Osteocyte (in vitro differentiated cells): Measurements from ENCODE around the gene ARHGAP20. TPM values are rescaled to one million over a fixed set of nuclear protein-coding genes. Genes with fewer than 3 reads are reported as not detected.

Experiments
- DNase-seq: peaks from one replicate; pipeline ENCODE4 v3.0.0; 2021; ENCODE audit warnings: mixed read lengths; ENCODE audit not compliant: unreplicated experiment; ENCODE audit errors: extremely low spot score
- H3K27ac Mint-ChIP-seq: one replicate; pipeline ENCODE4 v1.8.0; 2021; ENCODE audit warnings: mild to moderate bottlenecking, mixed read lengths; ENCODE audit not compliant: unreplicated experiment
- H3K27me3 Mint-ChIP-seq: one replicate; pipeline ENCODE4 v1.8.0; 2021; ENCODE audit warnings: mixed read lengths; ENCODE audit not compliant: unreplicated experiment
- H3K36me3 Mint-ChIP-seq: one replicate; pipeline ENCODE4 v1.8.0; 2021; ENCODE audit warnings: mixed read lengths; ENCODE audit not compliant: unreplicated experiment
- H3K4me1 Mint-ChIP-seq: one replicate; pipeline ENCODE4 v1.8.0; 2021; ENCODE audit warnings: mixed read lengths; ENCODE audit not compliant: unreplicated experiment
- H3K4me3 Mint-ChIP-seq: one replicate; pipeline ENCODE4 v1.8.0; 2021; ENCODE audit warnings: mild to moderate bottlenecking, moderate library complexity, mixed read lengths; ENCODE audit not compliant: unreplicated experiment
- H3K9me3 Mint-ChIP-seq: one replicate; pipeline ENCODE4 v1.8.0; 2021; ENCODE audit warnings: mixed read lengths; ENCODE audit not compliant: unreplicated experiment
- total RNA-seq: library from RNA; stranded (reverse); gene quantifications from 2 replicates; pipeline ENCODE4 v1.2.1, GENCODE V29; 2021
- TF ChIP-seq, protein P1 (sequence below): fragments of 200-600 bp; sonication (generic); IDR thresholded peaks from 2 replicates; pipeline ENCODE4 v1.5.0; 2021; ENCODE audit warnings: antibody characterized with exemption, mild to moderate bottlenecking, moderate library complexity

Gene ARHGAP20
- total RNA-seq, 1 donor from 2014 or later = 1.0 TPM

DNA sequence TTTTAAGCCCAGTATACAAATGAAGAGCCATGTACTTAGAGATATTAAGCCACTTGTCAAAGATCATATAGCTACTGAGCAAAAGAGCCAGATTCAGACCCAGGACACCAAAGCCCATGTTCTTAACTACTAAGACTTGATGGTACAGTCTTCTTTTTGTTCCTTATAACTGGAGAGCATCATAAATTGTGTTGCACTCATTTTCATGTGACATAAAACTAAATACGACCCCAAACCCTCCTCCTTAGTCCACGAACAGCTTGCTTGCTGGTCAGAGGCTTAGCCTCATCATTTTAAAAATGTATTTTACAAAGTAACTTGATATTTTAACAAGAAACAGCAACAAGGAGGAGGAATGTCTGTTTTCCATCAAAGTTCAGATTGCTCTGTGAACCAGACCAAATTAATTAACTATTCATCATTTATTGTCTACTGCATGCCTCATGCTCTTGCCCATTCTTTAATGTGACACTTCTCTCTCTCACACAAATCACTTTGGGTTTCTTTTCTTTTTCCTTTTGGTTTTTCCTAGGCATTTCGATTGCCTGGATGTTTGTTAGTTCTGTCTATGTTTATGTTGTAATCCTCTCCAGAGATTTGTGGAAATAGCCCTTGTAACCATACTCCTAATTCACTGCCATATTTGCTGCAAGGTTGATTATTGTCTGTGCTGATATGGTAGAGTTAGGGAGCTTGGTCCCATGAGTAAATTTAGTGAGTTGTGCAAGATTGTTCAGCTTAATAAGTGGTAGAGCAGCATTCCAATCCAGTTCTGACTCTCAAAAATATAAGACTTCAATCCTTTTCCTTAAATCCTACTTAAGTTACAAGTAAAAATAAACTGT is 8.4 kb upstream of the ARHGAP20 start:
- Mint-ChIP-seq H3K4me3 (no peak overlapping the region), H3K4me1 (peaks cover 5% of the 10 kb centered on the region), H3K36me3 (no peaks in the 10 kb centered on the region), H3K27ac (peak overlapping the region; percentile 6), H3K9me3 (no peaks in the 10 kb centered on the region), H3K27me3 (peaks cover 27% of the 10 kb centered on the region)
- no peak for DNase-seq
- TF ChIP-seq, protein P1, sequence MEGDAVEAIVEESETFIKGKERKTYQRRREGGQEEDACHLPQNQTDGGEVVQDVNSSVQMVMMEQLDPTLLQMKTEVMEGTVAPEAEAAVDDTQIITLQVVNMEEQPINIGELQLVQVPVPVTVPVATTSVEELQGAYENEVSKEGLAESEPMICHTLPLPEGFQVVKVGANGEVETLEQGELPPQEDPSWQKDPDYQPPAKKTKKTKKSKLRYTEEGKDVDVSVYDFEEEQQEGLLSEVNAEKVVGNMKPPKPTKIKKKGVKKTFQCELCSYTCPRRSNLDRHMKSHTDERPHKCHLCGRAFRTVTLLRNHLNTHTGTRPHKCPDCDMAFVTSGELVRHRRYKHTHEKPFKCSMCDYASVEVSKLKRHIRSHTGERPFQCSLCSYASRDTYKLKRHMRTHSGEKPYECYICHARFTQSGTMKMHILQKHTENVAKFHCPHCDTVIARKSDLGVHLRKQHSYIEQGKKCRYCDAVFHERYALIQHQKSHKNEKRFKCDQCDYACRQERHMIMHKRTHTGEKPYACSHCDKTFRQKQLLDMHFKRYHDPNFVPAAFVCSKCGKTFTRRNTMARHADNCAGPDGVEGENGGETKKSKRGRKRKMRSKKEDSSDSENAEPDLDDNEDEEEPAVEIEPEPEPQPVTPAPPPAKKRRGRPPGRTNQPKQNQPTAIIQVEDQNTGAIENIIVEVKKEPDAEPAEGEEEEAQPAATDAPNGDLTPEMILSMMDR = no peak

DNA sequence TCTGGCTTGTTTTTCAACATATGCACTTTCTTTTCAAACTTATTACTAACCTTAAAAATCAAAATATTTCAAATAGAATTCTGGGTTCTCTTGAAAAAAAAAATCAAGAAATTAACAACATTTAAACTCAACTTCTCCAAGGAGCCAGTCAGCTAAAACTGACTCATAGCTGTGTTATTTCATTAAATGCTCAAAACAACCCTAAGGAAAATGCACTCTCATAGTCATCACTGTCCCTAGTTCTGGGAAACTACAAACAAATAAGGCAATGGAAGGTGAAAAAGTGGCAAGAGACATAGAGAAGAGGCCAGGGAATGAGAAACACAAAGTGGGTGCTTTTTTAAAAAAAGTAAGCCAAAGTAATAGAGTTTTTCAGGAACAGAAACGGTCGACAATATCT is 4.1 kb upstream of the ARHGAP20 start:
- Mint-ChIP-seq H3K4me1 (peaks cover 21% of the 10 kb centered on the region), H3K9me3 (no peaks in the 10 kb centered on the region), H3K4me3 (no peak overlapping the region), H3K27me3 (peaks cover 27% of the 10 kb centered on the region), H3K27ac (no peak overlapping the region), H3K36me3 (no peaks in the 10 kb centered on the region)
- no peak for DNase-seq
- TF ChIP-seq, protein P1 = no peak

DNA sequence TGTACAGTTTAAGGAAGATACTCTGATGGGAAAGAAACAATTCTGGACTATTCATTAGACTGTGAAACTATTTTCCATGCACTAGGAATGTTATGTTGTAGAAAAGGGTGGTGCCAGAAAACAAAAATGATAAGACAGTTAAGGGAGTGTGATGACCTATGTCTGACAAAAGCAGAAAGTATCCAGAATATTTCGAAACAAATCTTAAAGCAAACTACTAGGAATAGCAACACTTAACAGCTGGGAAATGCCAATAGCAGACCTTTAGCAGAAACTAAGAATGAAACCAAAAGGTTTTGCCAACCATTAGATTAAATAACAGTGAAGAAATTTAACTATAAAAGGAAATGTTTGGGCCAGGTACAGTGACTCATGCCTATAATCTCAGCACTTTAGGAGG is 3.3 kb upstream of the ARHGAP20 start:
- Mint-ChIP-seq H3K27me3 (peaks cover 27% of the 10 kb centered on the region), H3K4me1 (peaks cover 20% of the 10 kb centered on the region), H3K27ac (no peak overlapping the region), H3K4me3 (no peak overlapping the region), H3K9me3 (no peaks in the 10 kb centered on the region), H3K36me3 (no peaks in the 10 kb centered on the region)
- DNase-seq = no peak
- TF ChIP-seq, protein P1 = no peak

DNA sequence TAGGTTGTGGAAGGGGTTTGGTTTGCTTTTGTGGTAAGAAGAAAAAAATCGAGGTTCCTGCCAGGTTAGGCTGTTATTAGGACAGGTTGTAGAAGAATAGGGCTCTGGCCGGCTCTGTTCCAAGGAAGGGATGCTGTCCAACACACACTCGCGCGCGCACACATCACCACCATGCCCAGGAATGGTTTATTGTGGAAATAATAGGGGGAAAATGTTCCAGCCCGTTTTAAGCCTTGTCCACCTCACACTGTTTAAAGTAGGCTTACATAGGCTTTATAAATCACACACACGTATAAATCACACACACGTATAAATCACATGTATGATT is 1.2 kb upstream of the ARHGAP20 start:
- Mint-ChIP-seq H3K27me3 (peaks cover 39% of the 10 kb centered on the region), H3K4me3 (peak overlapping the region; percentile 73), H3K9me3 (no peaks in the 10 kb centered on the region), H3K4me1 (peaks cover 22% of the 10 kb centered on the region), H3K36me3 (peaks cover under 1% of the 10 kb centered on the region), H3K27ac (no peak overlapping the region)
- TF ChIP-seq, protein P1 = no peak
- no peak for DNase-seq

DNA sequence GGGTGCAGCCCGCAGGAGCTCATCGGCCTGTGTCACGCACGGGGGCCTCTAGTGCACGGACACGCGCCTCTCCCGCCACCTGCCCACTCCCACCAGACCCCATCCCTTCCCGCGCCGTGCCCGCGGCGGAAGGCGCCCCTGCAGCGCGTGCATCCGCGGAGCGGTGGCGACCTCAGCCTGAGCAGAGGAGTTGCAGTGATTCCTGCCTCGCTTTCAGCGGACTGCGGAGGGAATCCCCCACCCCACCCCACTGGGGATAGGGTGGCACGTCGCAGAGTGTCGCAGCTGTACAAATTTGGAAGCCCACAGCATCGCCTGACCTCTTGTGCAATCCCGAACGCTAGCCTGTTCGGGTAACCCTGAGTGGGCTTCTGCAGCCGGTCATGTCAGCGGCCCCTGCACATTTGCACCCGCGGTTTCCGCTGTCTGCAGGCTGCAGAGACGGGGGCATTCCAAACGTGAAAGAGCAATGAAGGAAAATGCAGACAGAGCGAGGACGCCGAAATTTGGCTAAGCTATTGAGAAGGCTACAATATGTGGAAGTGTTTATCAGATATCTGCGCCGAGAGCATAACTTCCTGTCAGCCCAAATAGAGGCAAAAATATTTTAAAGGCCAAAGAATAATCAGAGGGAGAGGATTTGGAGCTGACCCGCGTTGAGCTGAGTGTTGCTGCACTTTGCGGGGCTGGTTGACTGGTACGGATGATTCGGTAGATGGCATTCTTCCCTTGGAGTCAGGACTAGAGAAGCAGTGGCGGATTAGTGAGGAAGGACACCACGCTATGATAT is 617 bp upstream of the ARHGAP20 start:
- TF ChIP-seq, protein P1 = peak; percentile 38
- H3K27me3 Mint-ChIP-seq = peaks cover 41% of the 10 kb centered on the region
- H3K4me3 Mint-ChIP-seq = peak overlapping the region; percentile 73
- peaks cover 22% of the 10 kb centered on the region for H3K4me1 Mint-ChIP-seq
- peak; percentile 84 for DNase-seq
- peaks cover 2% of the 10 kb centered on the region for H3K36me3 Mint-ChIP-seq
- H3K9me3 Mint-ChIP-seq = no peaks in the 10 kb centered on the region
- H3K27ac Mint-ChIP-seq = no peak overlapping the region
